CD8-positive, alpha-beta memory T cell (primary cell): ENCODE measurements around the gene ZGLP1. TPM values are rescaled to one million over a fixed set of nuclear protein-coding genes. Genes with fewer than 3 reads are reported as not detected.
"Not testable (repeated sequence)": the region's sequence is repeated elsewhere in the genome, so short reads cannot be mapped to it uniquely, and the experiment has no call there.

ENCODE experiments used
- CTCF ChIA-PET: fragments of 350-600 bp; sonication (Branson Sonifier 250); formaldehyde crosslinking; loops from one replicate; lab custom pipeline; 2021; ENCODE audit warnings: antibody characterized with exemption; lab: Charles Lee
- POLR2A ChIA-PET: fragments of 350-600 bp; sonication (Branson Sonifier 250); formaldehyde crosslinking; loops from one replicate; lab custom pipeline; 2021; ENCODE audit warnings: antibody characterized with exemption; lab: Charles Lee
- DNase-seq, 5 donors: peaks; one replicate each; pipeline versions ENCODE4 v3.0.0 to v3.0.0-alpha.2; 2020 to 2022; ENCODE audit warnings: mixed read lengths in 1 of 5
- H3K27ac ChIP-seq: one replicate; pipeline ENCODE4 v1.7.0; 2013; ENCODE audit warnings: low read depth, mild to moderate bottlenecking, low read length, moderate library complexity
- H3K27me3 ChIP-seq: 2 replicates; pipeline ENCODE4 v1.7.0; 2013; ENCODE audit warnings: low read length, mild to moderate bottlenecking; ENCODE audit not compliant: insufficient read depth, poor library complexity, severe bottlenecking
- H3K36me3 ChIP-seq: 2 replicates; pipeline ENCODE4 v1.7.0; 2013; ENCODE audit warnings: mild to moderate bottlenecking, low read length, moderate library complexity; ENCODE audit not compliant: insufficient read depth
- H3K4me1 ChIP-seq: 2 replicates; pipeline ENCODE4 v1.7.0; 2013; ENCODE audit warnings: mild to moderate bottlenecking, low read length, moderate library complexity; ENCODE audit not compliant: insufficient read depth
- H3K4me3 ChIP-seq: 2 replicates; pipeline ENCODE4 v1.7.0; 2013; ENCODE audit warnings: mild to moderate bottlenecking, low read length
- H3K9me3 ChIP-seq: 2 replicates; pipeline ENCODE4 v1.7.0; 2013; ENCODE audit warnings: mild to moderate bottlenecking, low read length
- H3K27ac Mint-ChIP-seq, 8 donors: one replicate each; pipeline ENCODE4 v1.8.0; 2020 to 2021; ENCODE audit warnings: mixed read lengths in 8 of 8, mild to moderate bottlenecking in 6 of 8, inconsistent platforms in 3 of 8, moderate library complexity in 3 of 8
- H3K27me3 Mint-ChIP-seq, 2 donors: one replicate each; pipeline ENCODE4 v1.8.0; 2020 to 2021; ENCODE audit warnings: mixed read lengths in 2 of 2, mild to moderate bottlenecking in 1 of 2, moderate library complexity in 1 of 2
- H3K36me3 Mint-ChIP-seq, 3 donors: one replicate each; pipeline ENCODE4 v1.8.0; 2020 to 2021; ENCODE audit warnings: mixed read lengths in 3 of 3, inconsistent platforms in 1 of 3, mild to moderate bottlenecking in 1 of 3
- H3K4me1 Mint-ChIP-seq, 3 donors: one replicate each; pipeline ENCODE4 v1.8.0; 2020 to 2021; ENCODE audit warnings: mixed read lengths in 3 of 3, inconsistent platforms in 1 of 3, mild to moderate bottlenecking in 1 of 3
- H3K4me3 Mint-ChIP-seq, 7 donors: one replicate each; pipeline ENCODE4 v1.8.0; 2020 to 2021; ENCODE audit warnings: mixed read lengths in 7 of 7, mild to moderate bottlenecking in 6 of 7, moderate library complexity in 4 of 7, inconsistent platforms in 2 of 7
- H3K9me3 Mint-ChIP-seq, 5 donors: one replicate each; pipeline ENCODE4 v1.8.0; 2020 to 2022; ENCODE audit warnings: mixed read lengths in 5 of 5, mild to moderate bottlenecking in 3 of 5, moderate library complexity in 2 of 5, inconsistent platforms in 1 of 5
- polyA plus RNA-seq: library from polyadenylated mRNA; unstranded; fragments of 300-500 nt; fragmentation: Illumina TruSeq; gene quantifications from one replicate; pipeline ENCODE4 v1.2.3, GENCODE V29; 2021
- total RNA-seq, 2 experiments: library from RNA; stranded (reverse); gene quantifications; one replicate each; pipeline ENCODE4 v1.2.3, GENCODE V29; 2021

Gene ZGLP1
- total and polyA plus RNA-seq, 3 experiments from 2014 or later, result 0.56 to 7.3 (median 5.6) TPM

GRCh38 chr19:10286803-10287737 lies 22.5 kb downstream of the ZGLP1 start, which contains the start of gene ICAM4:
Gene ICAM4 (plus strand): TSS chr19:10286955. CDS start chr19:10287013, 58 bp downstream.
- Histone ChIP-seq H3K27ac (peak within 1 kb of the TSS; percentile 62), H3K36me3 (peaks cover 10% of the 10 kb centered on the region), H3K4me3 (peak within 1 kb of the TSS; percentile 9), H3K4me1 (peaks cover 58% of the 10 kb centered on the region), H3K27me3 (peaks cover 32% of the 10 kb centered on the region), H3K9me3 (no peaks in the 10 kb centered on the region)
- peaks cover 12 to 35% (median 12%) of the 10 kb centered on the region in 3 donors for H3K36me3 Mint-ChIP-seq
- peaks cover 32 to 40% of the 10 kb centered on the region in 2 donors for H3K27me3 Mint-ChIP-seq
- H3K4me3 Mint-ChIP-seq, result peak within 1 kb of the TSS; percentile 15 to 79 (median 67)
- POLR2A ChIA-PET, result interaction anchor here (7.6 kb wide), 1 partner anchor 17 kb away, joined by 47 read pairs; the partner anchor contains the start of gene ICAM1
- DNase-seq, result no peak
- CTCF ChIA-PET, result interaction anchor here (0.5 to 8.0 kb wide), 8 partner anchors 15 to 136 kb away, joined by 3 to 71 read pairs (median 3); partner anchors contain the start of genes ICAM1 and TYK2
- H3K4me1 Mint-ChIP-seq, result peaks cover 52 to 62% (median 58%) of the 10 kb centered on the region in 3 donors
- peak within 1 kb of the TSS in 6 of 8 donors; percentile 43 to 90 (median 60) for H3K27ac Mint-ChIP-seq
- no peaks in the 10 kb centered on the region for H3K9me3 Mint-ChIP-seq

DNA sequence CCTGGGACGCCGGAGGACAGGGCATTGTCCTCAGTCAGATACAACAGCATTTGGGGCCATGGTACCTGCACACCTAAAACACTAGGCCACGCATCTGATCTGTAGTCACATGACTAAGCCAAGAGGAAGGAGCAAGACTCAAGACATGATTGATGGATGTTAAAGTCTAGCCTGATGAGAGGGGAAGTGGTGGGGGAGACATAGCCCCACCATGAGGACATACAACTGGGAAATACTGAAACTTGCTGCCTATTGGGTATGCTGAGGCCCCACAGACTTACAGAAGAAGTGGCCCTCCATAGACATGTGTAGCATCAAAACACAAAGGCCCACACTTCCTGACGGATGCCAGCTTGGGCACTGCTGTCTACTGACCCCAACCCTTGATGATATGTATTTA lies 24.2 kb downstream of the ZGLP1 start:
- H3K4me1 ChIP-seq, result peaks cover 43% of the 10 kb centered on the region
- H3K9me3 Mint-ChIP-seq, result no peaks in the 10 kb centered on the region
- peaks cover 18 to 26% of the 10 kb centered on the region in 2 donors for H3K27me3 Mint-ChIP-seq
- H3K36me3 ChIP-seq, result peaks cover 10% of the 10 kb centered on the region
- ChIA-PET POLR2A (interaction anchor here (0.6 to 7.6 kb wide), 3 partner anchors 15 to 105 kb away, joined by 3 to 47 read pairs (median 4); partner anchors contain the start of gene ICAM1), CTCF (interaction anchor here (1.5 to 1.7 kb wide), 2 partner anchors 14 to 16 kb away, joined by 5 to 6 read pairs; partner anchors contain the start of gene ICAM1)
- no peak overlapping the region for H3K27ac ChIP-seq
- H3K27me3 ChIP-seq, result peaks cover 17% of the 10 kb centered on the region
- H3K4me3 ChIP-seq, result no peak overlapping the region
- H3K36me3 Mint-ChIP-seq, result peaks cover 12 to 39% (median 12%) of the 10 kb centered on the region in 3 donors
- no peak for DNase-seq
- no peak overlapping the region for H3K4me3 Mint-ChIP-seq
- H3K27ac Mint-ChIP-seq, result peak overlapping the region in 2 of 8 donors; percentile 43 to 62
- peaks cover 41 to 50% (median 48%) of the 10 kb centered on the region in 3 donors for H3K4me1 Mint-ChIP-seq
- H3K9me3 ChIP-seq, result no peaks in the 10 kb centered on the region

- Mint-ChIP-seq H3K27me3 (peaks cover 14 to 21% of the 10 kb centered on the region in 2 donors), H3K27ac (peak overlapping the region in 1 of 8 donors; percentile 62), H3K4me3 (no peak overlapping the region), H3K4me1 (peaks cover 41 to 50% (median 48%) of the 10 kb centered on the region in 3 donors), H3K36me3 (peaks cover 12 to 41% (median 13%) of the 10 kb centered on the region in 3 donors), H3K9me3 (no peaks in the 10 kb centered on the region)
- H3K4me1 ChIP-seq, result peaks cover 38% of the 10 kb centered on the region
- peaks cover 17% of the 10 kb centered on the region for H3K27me3 ChIP-seq
- H3K27ac ChIP-seq, result no peak overlapping the region
- DNase-seq, result no peak
- peaks cover 10% of the 10 kb centered on the region for H3K36me3 ChIP-seq
- CTCF ChIA-PET, result interaction anchor here (0.6 to 1.5 kb wide), 2 partner anchors 14 to 106 kb away, joined by 3 to 6 read pairs; partner anchors contain the start of gene ICAM1
- POLR2A ChIA-PET, result no interaction called here
- H3K4me3 ChIP-seq, result no peak overlapping the region
- H3K9me3 ChIP-seq, result no peaks in the 10 kb centered on the region
Observed at GRCh38 chr19:10284960-10285278, 24.7 kb downstream of the ZGLP1 start.

- Mint-ChIP-seq H3K4me1 (peaks cover 45 to 54% (median 49%) of the 10 kb centered on the region in 3 donors), H3K9me3 (no peaks in the 10 kb centered on the region), H3K36me3 (peaks cover 12 to 46% (median 15%) of the 10 kb centered on the region in 3 donors), H3K27ac (no peak overlapping the region), H3K4me3 (no peak overlapping the region), H3K27me3 (peaks cover 12 to 19% of the 10 kb centered on the region in 2 donors)
- H3K4me3 ChIP-seq, result no peak overlapping the region
- H3K36me3 ChIP-seq, result peaks cover 10% of the 10 kb centered on the region
- peaks cover 17% of the 10 kb centered on the region for H3K27me3 ChIP-seq
- peaks cover 34% of the 10 kb centered on the region for H3K4me1 ChIP-seq
- CTCF ChIA-PET, result interaction anchor here (0.6 to 1.2 kb wide), 2 partner anchors 14 to 106 kb away, joined by 3 read pairs; no protein-coding TSS in a partner anchor
- H3K27ac ChIP-seq, result no peak overlapping the region
- H3K9me3 ChIP-seq, result no peaks in the 10 kb centered on the region
- POLR2A ChIA-PET, result no interaction called here
- no peak for DNase-seq
Observed at GRCh38 chr19:10284065-10284959, 25.3 kb downstream of the ZGLP1 start.

GRCh38 chr19:10283301-10284064 lies 26.1 kb downstream of the ZGLP1 start:
- H3K36me3 ChIP-seq, result peaks cover 10% of the 10 kb centered on the region
- H3K9me3 ChIP-seq, result no peaks in the 10 kb centered on the region
- Mint-ChIP-seq H3K4me3 (no peak overlapping the region), H3K27me3 (peaks cover 5 to 11% of the 10 kb centered on the region in 2 donors), H3K9me3 (no peaks in the 10 kb centered on the region), H3K27ac (peak overlapping the region in 2 of 8 donors; percentile 29 to 58), H3K4me1 (peaks cover 40 to 52% (median 46%) of the 10 kb centered on the region in 3 donors), H3K36me3 (peaks cover 12 to 50% (median 16%) of the 10 kb centered on the region in 3 donors)
- peaks cover 12% of the 10 kb centered on the region for H3K27me3 ChIP-seq
- no peak overlapping the region for H3K27ac ChIP-seq
- CTCF ChIA-PET, result interaction anchor here (1.2 kb wide), 1 partner anchor 13 kb away, joined by 3 read pairs; no protein-coding TSS in a partner anchor
- no peak for DNase-seq
- H3K4me1 ChIP-seq, result peaks cover 26% of the 10 kb centered on the region
- no peak overlapping the region for H3K4me3 ChIP-seq
- POLR2A ChIA-PET, result no interaction called here

DNA sequence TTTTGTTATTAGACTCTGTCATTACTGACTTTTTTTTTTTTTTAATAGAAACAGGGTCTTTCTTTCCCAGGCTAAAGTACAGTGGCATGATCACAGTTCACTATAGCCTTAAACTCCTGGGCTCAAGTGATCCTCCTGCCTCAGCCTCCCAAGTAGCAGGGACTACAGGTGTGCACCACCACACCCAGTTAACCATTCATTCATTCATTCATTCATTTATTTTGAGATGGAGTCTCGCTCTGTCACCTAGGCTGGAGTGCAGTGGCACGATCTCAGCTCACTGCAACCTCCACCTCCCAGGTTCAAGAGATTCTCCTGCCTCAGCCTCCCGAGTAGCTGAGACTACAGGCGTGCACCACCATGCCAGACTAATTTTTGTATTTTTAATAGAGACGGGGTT lies 27.6 kb downstream of the ZGLP1 start:
- POLR2A ChIA-PET, H3K4me3 ChIP-seq, H3K27me3 Mint-ChIP-seq, H3K27me3 ChIP-seq, CTCF ChIA-PET, H3K9me3 ChIP-seq, H3K9me3 Mint-ChIP-seq, H3K4me3 Mint-ChIP-seq, H3K27ac ChIP-seq, DNase-seq, H3K36me3 ChIP-seq: not testable (repeated sequence)
- H3K27ac Mint-ChIP-seq, result peak overlapping the region in 1 of 8 donors; percentile 75
- H3K36me3 Mint-ChIP-seq, result peaks cover 12 to 58% (median 16%) of the 10 kb centered on the region in 3 donors
- peaks cover 12% of the 10 kb centered on the region for H3K4me1 ChIP-seq
- H3K4me1 Mint-ChIP-seq, result peaks cover 32 to 45% (median 37%) of the 10 kb centered on the region in 3 donors
